ENCODE measurements around the gene KLHL3.

Gene KLHL3

GRCh38 chr5:137743031-137743640 is 7.2 kb upstream of the KLHL3 start:
- peak; percentile 47 for DNase-seq

DNA sequence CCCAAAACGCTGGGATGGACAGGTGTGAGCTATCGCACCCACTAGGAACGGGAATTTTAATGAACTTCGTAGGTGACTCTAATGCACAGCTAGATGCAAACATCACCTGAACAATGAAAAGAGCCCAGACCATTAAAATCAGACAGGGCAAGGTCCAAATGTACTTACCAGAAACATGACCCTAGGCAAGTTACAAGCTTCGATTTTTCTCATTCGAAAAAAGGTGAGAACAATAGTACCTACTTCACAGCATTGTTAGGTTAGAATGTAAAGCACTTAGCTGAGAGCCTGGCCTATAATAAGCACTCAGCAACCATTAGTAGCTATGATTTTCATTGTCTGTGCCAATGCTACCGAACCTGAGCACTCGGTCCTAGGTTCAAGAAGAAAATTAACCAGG is 5.8 kb upstream of the KLHL3 start:
- DNase-seq, result peak; percentile 69

DNA sequence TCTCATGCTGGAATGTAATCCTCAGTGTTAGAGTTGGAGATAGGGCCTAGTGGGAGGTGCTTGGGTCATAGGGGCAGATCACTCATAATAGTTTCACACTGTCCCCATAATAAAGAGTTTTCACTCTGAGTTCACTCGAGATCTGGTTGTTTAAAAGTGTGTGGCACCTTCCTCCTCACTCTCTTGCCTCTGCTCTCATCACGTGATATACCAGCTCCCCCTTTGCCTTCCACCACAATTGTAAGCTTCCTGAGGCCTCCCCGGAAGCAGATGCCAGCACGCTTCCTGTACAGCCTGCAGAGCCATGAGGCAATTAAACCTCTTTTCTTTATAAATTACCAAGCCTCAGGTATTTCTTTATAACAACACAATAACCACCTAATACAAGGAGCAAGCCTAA is 3.8 kb upstream of the KLHL3 start:
- DNase-seq, result no peak

DNA sequence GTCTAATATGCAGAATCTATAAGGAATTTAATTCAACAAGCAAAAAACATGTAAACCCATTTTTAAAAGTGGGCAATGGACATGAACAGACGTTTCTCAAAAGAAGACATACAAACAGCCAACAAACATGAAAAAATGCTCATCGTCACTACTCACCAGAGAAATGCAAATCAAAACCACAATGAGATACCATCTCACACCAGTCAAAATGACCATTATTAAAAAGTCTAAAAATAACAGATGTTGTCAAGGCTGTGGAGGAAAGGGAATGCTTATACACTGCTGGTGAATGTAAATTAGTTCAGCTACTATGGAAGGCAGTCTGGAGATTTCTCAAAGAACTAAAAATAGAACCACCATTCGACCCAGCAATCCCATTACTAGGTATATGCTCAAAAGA is 3.1 kb upstream of the KLHL3 start:
- no peak for DNase-seq

DNA sequence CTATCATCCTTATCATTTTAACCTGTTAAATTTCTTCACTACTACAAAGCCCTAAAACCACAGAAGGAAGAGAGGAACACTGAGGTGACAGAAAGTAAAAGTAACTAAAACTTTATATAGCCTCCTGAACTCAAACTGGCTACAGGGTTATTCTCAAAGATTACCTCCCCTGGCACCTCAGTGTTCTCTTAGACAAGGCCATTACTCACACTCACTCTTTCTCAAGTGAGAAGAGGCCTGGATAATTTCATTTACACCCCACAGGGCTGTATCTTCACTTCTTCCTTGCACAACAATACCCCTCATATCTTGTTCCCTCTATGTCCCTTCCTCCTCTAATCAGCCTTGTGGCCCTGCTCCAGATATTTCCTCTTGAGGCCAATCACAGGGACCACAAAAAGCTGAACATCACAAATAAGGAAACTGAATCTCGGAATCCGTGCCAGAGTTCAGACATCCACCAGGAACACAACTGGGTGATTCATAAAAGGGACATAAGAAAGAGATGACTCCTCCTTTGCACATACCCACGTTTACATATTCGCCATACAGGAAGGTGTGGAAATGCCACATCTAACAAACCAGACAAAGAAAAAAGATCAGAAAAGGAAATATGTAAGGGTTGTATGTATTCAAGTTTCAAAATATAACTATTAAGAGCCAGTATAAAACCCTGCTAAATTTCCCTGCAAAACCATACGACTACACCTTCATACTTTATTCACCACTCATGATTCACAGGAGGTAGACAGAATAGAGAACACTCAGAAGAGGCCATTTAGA is 1.7 kb upstream of the KLHL3 start:
- no peak for DNase-seq

- no peak for DNase-seq
Observed at GRCh38 chr5:137736496-137736895, 607 bp upstream of the KLHL3 start.

- no peak for DNase-seq
Observed at GRCh38 chr5:137734962-137735554, 831 bp downstream of the KLHL3 start.

- peak; percentile 30 for DNase-seq
Observed at GRCh38 chr5:137734331-137734730, 1.6 kb downstream of the KLHL3 start.

- DNase-seq, result no peak
Observed at GRCh38 chr5:137733922-137734321, 2.0 kb downstream of the KLHL3 start.

DNA sequence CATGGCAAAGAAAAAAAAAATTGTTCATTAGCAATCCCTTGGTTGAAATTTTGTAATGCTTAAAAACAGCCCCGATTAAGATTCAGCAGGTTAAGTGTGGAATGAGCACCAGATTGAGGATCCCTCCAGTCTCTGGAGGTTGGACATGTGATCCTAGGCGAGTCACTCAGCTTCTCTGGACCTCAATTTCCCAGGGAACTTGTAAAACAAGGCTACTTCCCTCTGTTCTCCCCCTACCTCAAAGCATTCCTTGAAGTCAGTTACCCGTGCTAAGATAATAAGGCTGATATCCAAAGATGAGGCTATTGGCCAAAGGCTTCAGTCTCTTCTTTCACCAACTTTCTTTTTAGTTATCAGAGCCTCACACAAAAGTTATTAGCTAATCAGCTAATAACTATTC is 2.9 kb downstream of the KLHL3 start:
- DNase-seq, result no peak

DNA sequence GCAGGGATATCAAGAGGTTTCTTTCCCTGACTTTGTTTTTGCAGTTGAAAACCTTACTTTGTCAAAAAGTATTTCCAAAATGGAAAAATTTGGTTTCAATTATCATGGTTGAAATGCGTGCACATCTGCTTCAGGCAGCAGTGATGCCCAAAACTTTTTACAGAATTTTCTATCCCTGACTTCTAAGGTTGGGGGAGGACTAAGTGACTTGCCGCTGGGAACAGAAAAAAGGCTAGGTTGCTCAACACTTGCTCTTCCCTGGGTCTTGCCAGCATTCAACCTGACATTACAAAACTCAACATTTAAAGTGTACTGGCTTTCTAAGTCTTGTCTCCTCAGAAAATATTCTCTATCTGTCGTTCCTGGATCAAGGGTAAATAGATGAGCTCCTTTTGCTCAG is 4.7 kb downstream of the KLHL3 start:
- no peak for DNase-seq

DNA sequence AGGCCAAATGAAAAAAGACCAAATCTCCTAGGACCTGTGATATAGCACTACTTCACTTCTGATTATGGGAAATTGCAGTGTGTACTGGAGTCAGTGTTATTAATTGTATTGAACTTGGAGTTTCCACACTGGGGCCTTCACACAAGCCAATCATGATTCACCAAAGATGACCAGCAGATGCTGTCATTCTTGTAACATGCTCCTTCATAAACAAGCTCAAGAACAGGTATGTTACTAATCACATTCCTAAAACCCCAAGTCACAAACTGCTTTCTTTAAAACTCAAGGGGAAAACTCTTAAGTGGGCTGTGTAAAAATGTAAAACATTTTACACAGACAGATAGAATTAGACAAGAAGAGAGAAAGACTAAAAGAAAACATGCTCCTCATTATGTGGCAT is 5.6 kb downstream of the KLHL3 start:
- DNase-seq, result no peak

- no peak for DNase-seq
Observed at GRCh38 chr5:137728048-137728447, 7.8 kb downstream of the KLHL3 start.

GRCh38 chr5:137727623-137728022 is 8.3 kb downstream of the KLHL3 start:
- no peak for DNase-seq

DNA sequence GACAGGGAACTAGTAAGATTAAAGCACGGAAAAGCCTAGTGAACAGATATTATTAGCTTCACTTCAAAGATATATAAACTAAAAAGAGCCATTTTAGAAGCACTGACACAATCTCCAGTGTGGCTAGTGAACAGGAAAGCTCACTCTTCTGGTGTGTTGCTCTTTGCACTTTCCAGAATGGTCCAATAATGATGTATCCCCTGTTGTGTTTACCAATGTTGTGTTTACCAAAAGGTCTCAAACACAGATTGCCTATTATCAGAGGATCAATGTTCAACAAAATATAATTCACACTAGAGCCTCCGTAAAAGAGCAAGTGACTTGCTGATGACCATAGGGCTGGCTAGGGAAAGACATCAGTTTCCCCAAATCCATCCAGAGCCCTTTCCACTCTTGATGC is 11.6 kb downstream of the KLHL3 start:
- DNase-seq, result no peak

GRCh38 chr5:137718611-137719010 is 17.3 kb downstream of the KLHL3 start:
- DNase-seq, result no peak

GRCh38 chr5:137716337-137716736 is 19.6 kb downstream of the KLHL3 start:
- no peak for DNase-seq

- no peak for DNase-seq
Observed at GRCh38 chr5:137715456-137715855, 20.4 kb downstream of the KLHL3 start.

- DNase-seq, result no peak
Observed at GRCh38 chr5:137714946-137715345, 20.9 kb downstream of the KLHL3 start.

DNA sequence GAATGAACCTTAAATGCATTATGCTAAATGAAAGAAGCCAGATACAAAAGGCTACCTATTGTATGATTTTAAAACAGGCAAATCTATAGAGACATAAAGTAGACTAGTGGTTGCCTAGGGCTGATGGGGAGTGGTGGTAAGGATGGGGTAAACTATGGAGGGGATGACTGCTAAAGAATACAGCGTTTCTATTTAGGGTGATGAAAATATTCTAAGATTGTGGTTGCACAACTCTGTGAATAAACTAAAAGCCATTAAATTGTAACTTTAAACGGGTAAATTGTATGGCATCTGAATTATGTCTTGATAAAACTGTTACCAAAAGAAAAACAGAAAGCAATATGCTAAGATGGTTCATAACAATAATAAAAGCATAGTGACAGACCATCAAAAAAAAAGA is 21.4 kb downstream of the KLHL3 start:
- DNase-seq, result no peak

DNA sequence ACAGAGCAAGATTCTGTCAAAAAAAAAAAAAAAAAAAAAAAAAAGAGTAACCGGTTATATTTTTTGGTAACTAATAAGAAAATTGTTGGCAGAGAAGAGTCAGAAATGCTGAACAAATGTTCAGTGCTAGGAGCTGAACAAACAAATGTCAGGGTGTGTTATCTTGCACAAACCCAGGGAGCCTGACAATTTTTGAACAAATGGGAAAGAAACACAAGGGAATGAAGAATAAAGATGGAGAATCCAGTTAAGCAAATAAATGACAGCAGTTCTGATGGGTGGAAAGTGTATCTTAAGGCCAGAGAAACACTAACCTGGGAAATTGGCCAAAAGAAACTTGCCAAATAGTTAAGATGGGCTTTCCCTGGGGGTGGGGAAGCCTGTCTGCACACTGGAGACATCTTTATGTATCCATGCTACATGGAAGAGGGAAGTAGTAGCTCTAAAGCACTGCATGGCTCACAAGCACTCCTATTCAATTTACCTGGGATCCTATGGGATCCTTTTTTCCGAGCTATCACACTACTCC is 23.7 kb downstream of the KLHL3 start:
- no peak for DNase-seq

- no peak for DNase-seq
Observed at GRCh38 chr5:137710086-137710485, 25.8 kb downstream of the KLHL3 start.

- peak; percentile 88 for DNase-seq
Observed at GRCh38 chr5:137708796-137709559, 26.9 kb downstream of the KLHL3 start.
